K562 (cell line): Measurements from ENCODE around the gene TLN1. TPM values are rescaled to one million over a fixed set of nuclear protein-coding genes. Genes with fewer than 3 reads are reported as not detected.
A peak's percentile ranks its signal among the peaks of the same experiment; 100 is the strongest.

Source experiments
- ATF7 ChIP-seq: fragments of 450-650 bp; IDR thresholded peaks from 2 replicates; pipeline ENCODE4 v1.7.1; 2014; ENCODE audit warnings: mild to moderate bottlenecking, moderate library complexity
- CBX2 ChIP-seq: fragments of 200-600 bp; sonication (generic); IDR thresholded peaks from one replicate; pipeline ENCODE4 v1.6.1; 2012; ENCODE audit warnings: mild to moderate bottlenecking, low read length, inconsistent platforms; ENCODE audit not compliant: insufficient read depth, poor library complexity, severe bottlenecking
- CTCF ChIP-seq, 3 experiments: IDR thresholded peaks in 2 of 3; conservative IDR thresholded peaks in 1 of 3; 2 replicates each; pipeline ENCODE4 v1.5.1; 2011 to 2012; ENCODE audit warnings: low read length in 3 of 3, mild to moderate bottlenecking in 3 of 3, control low read depth in 2 of 3, improper control_type of control experiment in 1 of 3, inconsistent platforms in 1 of 3, low read depth in 1 of 3, mixed read lengths in 1 of 3, moderate library complexity in 1 of 3; ENCODE audit not compliant: insufficient read depth in 2 of 3
- HDGF ChIP-seq: fragments of 450-650 bp; IDR thresholded peaks from 2 replicates; pipeline ENCODE4 v1.6.1; 2016
- HNRNPH1 ChIP-seq: fragments of 200-400 bp; formaldehyde crosslinking; optimal IDR thresholded peaks from 2 replicates; pipeline ENCODE3; 2017; ENCODE audit warnings: low read depth, mild to moderate bottlenecking, low read length, moderate library complexity
- KDM1A ChIP-seq, 2 experiments: fragments of 450-650 bp; IDR thresholded peaks; 2 replicates each; pipeline ENCODE4 v1.6.1; 2016; ENCODE audit warnings: mild to moderate bottlenecking in 2 of 2
- NFRKB ChIP-seq: fragments of 450-650 bp; IDR thresholded peaks from 2 replicates; pipeline ENCODE4 v1.6.1; 2016; ENCODE audit warnings: low read depth
- PBX2 ChIP-seq, 2 experiments: IDR thresholded peaks in 1 of 2; conservative IDR thresholded peaks in 1 of 2; 2 replicates each; pipeline ENCODE4 v1.6.1; 2016; ENCODE audit warnings: low read depth in 2 of 2, mild to moderate bottlenecking in 1 of 2, missing compliant biosample characterization in 1 of 2, missing genetic modification characterization in 1 of 2, moderate library complexity in 1 of 2
- PRDM10 ChIP-seq: fragments of 450-650 bp; IDR thresholded peaks from 2 replicates; pipeline ENCODE4 v1.6.1; 2018; ENCODE audit not compliant: partially characterized antibody
- TARDBP ChIP-seq: fragments of 450-650 bp; IDR thresholded peaks from 2 replicates; pipeline ENCODE4 v1.6.1; 2016
- ZFX ChIP-seq: sonication (generic); formaldehyde crosslinking; IDR thresholded peaks from 2 replicates; pipeline ENCODE4 v1.8.0; 2022; ENCODE audit warnings: mild to moderate bottlenecking, missing genetic modification reagents, moderate library complexity
- ZNF507 ChIP-seq: conservative IDR thresholded peaks from 2 replicates; pipeline ENCODE4 v1.6.1; 2017; ENCODE audit warnings: missing genetic modification characterization, missing compliant biosample characterization
- ZNF592 ChIP-seq: fragments of 450-650 bp; IDR thresholded peaks from 2 replicates; pipeline ENCODE4 v1.6.1; 2017; ENCODE audit warnings: antibody characterized with exemption, mild to moderate bottlenecking
- ZSCAN29 ChIP-seq: fragments of 450-650 bp; IDR thresholded peaks from 2 replicates; pipeline ENCODE4 v1.6.1; 2017
- polyA plus RNA-seq, 8 experiments: library from polyadenylated mRNA; depleted of rRNA in 4 of 8; stranded (reverse) in 5 of 8; unstranded in 3 of 8; fragments of >200 nt; fragmentation: Nextera tagmentation in 2 of 8; fragmentation: Illumina TruSeq in 1 of 8; extraction: Ambion mirVana in 2 of 8; extraction: Trizol in 1 of 8; gene quantifications; 2 replicates each; pipeline versions ENCODE4 v1.2.1 to v1.2.3, GENCODE V29; 2011 to 2014; ENCODE audit warnings: inconsistent platforms in 1 of 8, missing spikeins in 1 of 8
- total RNA-seq, 7 experiments: library from RNA; depleted of rRNA in 6 of 7; stranded (reverse); fragments of >200 nt in 6 of 7; fragmentation: Illumina TruSeq in 2 of 7; extraction: Trizol in 2 of 7; gene quantifications; 2 replicates each; pipeline versions ENCODE4 v1.2.1 to v1.2.3, GENCODE V29; 2011 to 2021; ENCODE audit warnings: low replicate concordance in 1 of 7

The TLN1 gene
- total and polyA plus RNA-seq, 9 of the 15 experiments (the other 6 are each of a cell fraction or from before 2014, with no cell fraction given): 3.6 to 240 (median 54.8) TPM

- TF ChIP-seq ZNF592 (0 out of 2 replicates have a peak, but pooled peaks have one; percentile 6), ATF7 (0 out of 2 replicates have a peak, but pooled peaks have one; percentile 65), NFRKB (no peak), HDGF (no peak), ZFX (CRISPR knock-in tag) (peak; percentile 82), ZSCAN29 (no peak), CBX2 (no peak), PBX2 (CRISPR knock-in tag; IDR thresholded peaks at IDR 0.05; ENCODE audit: low read depth) (no peak), PBX2 (tag; conservative IDR thresholded peaks at IDR 0.05; ENCODE audit: low read depth) (no peak), HNRNPH1 (no peak), KDM1A (IDR thresholded peaks at IDR 0.05) (no peak), ZNF507 (tag) (no peak), CTCF (IDR thresholded peaks at IDR 0.05 in 2 of 3, conservative IDR thresholded peaks at IDR 0.05 in 1 of 3; ENCODE audit: insufficient read depth in 2 of 3, low read depth in 1 of 3, low read length in 3 of 3) (peak; percentile 47 to 71 (median 65)), TARDBP (0 out of 2 replicates have a peak, but pooled peaks have one; percentile 55), PRDM10 (no peak)
Observed at GRCh38 chr9:35658137-35658967, 73.6 kb downstream of the TLN1 start, which contains the start of gene CCDC107 (continued).
